ENCODE data around the gene POLG2. TPM values are rescaled to one million over a fixed set of nuclear protein-coding genes. Genes with fewer than 3 reads are reported as not detected.

The POLG2 gene
- total RNA-seq (2021; fragmentation: NEBNext Ultra II Directional; extraction: Animal tissue kit (Norgen Biotek cat#: 25700)) (30.9 and 34.3 TPM in 2 replicates), polyA plus RNA-seq (2011; rRNA removed) (8.2 and 9.7 TPM in 2 replicates), polyA minus RNA-seq (2011; rRNA and poly(A)+ RNA removed) (8.1 and 11.1 TPM in 2 replicates)
- polyA plus RNA-seq (2011; cell fraction: cytosol; rRNA removed): 14.6 TPM
- polyA plus RNA-seq (2011; cell fraction: nucleus; rRNA removed): 13.3 TPM
- 21.2 to 31.3 TPM (median 22.1 TPM) in 4 replicates for polyA plus RNA-seq (2012, experiment 1 of 2)
- polyA plus RNA-seq (2012, experiment 2 of 2): 3.2 TPM
- 20.8 TPM for polyA plus RNA-seq (2013, experiment 1 of 2)
- polyA plus RNA-seq (2013, experiment 2 of 2): 18.3 TPM
- 11.4 TPM for polyA minus RNA-seq (2011; cell fraction: cytosol; rRNA and poly(A)+ RNA removed)
- 25.4 TPM for polyA minus RNA-seq (2011; cell fraction: nucleus; rRNA and poly(A)+ RNA removed)
- long read RNA-seq, experiment 1, transcript POLG2-201 (8 exons, 1,564 nt): major isoform, 7 of 8 reads
- long read RNA-seq, experiment 1, partial matches to known transcripts: 1 of 8 reads
- long read RNA-seq, experiment 1, other reads (novel, unspliced or antisense): 0 of 8 reads
- long read RNA-seq, experiment 2, transcript POLG2-201 (8 exons, 1,564 nt): major isoform, 27 of 36 reads
- long read RNA-seq, experiment 2, partial matches to known transcripts: 3 of 36 reads
- long read RNA-seq, experiment 2, other reads (novel, unspliced or antisense): 5 of 36 reads

GRCh38 chr17:64496786-64497564, at the start of gene POLG2:
POLG2 (minus strand) TSS chr17:64497054; CDS start chr17:64496968, 86 bp downstream.
- CTCF ChIA-PET (ENCODE audit: partially characterized antibody): interaction anchor here (1.1 to 4.6 kb wide), 6 partner anchors 10 to 187 kb away, joined by 3 to 29 read pairs (median 4); partner anchors contain the start of genes CEP95 and DDX5
- Histone ChIP-seq H2BK20ac (ENCODE audit: low read length) (no peak within 1 kb of the TSS), H3K23ac (ENCODE audit: insufficient read length) (no peak within 1 kb of the TSS), H2AFZ (ENCODE audit: low read length) (peak within 1 kb of the TSS; percentile 87), H4K20me1 (replicated peaks in 1 of 2; ENCODE audit: control insufficient read depth in 1 of 2, insufficient read depth in 2 of 2, low read length in 2 of 2) (peaks cover 7 to 13% of the 10 kb centered on the region in 2 experiments), H2BK15ac (ENCODE audit: low read length) (no peak within 1 kb of the TSS), H2BK5ac (ENCODE audit: low read depth, low read length) (peak within 1 kb of the TSS; percentile 72), H3K56ac (replicated peaks; ENCODE audit: insufficient read length, low read depth, low read length) (peak within 1 kb of the TSS; percentile 42), H3K9ac (replicated peaks in 1 of 4; ENCODE audit: extremely low read depth in 1 of 4, low read depth in 3 of 4, low read length in 3 of 4) (peak within 1 kb of the TSS in 3 of 4 experiments; percentile 46 to 76 (median 57); a peak in 6 of 7 replicates), H3K36me3 (ENCODE audit: control insufficient read depth in 2 of 4, insufficient read depth in 4 of 4, low read length in 3 of 4) (peaks cover 26 to 58% (median 38%) of the 10 kb centered on the region in 4 experiments), H3K9me3 (ENCODE audit: insufficient read depth in 2 of 2, low read depth in 1 of 2, low read length in 1 of 2) (no peaks in the 10 kb centered on the region), H4K8ac (ENCODE audit: extremely low read depth, insufficient read depth, low read length) (peak within 1 kb of the TSS; percentile 71), H3K79me2 (ENCODE audit: control insufficient read depth in 1 of 2, insufficient read depth in 2 of 2, low read length in 2 of 2) (peaks cover 10 to 52% of the 10 kb centered on the region in 2 experiments), H2AK5ac (ENCODE audit: low read depth, low read length) (no peak within 1 kb of the TSS), H3K27me3 (replicated peaks in 1 of 4; ENCODE audit: control insufficient read depth in 3 of 4, extremely low read depth in 1 of 4, insufficient read depth in 3 of 4, low read length in 3 of 4) (no peaks in the 10 kb centered on the region), H3K4ac (replicated peaks; ENCODE audit: insufficient read length, low read depth, low read length) (no peak within 1 kb of the TSS), H3K4me1 (replicated peaks in 1 of 4; ENCODE audit: control insufficient read depth in 3 of 4, insufficient read depth in 4 of 4, low read length in 3 of 4) (peaks cover 0 to 7% (median 3%) of the 10 kb centered on the region in 4 experiments; a peak in 5 of 7 replicates), H3K4me2 (ENCODE audit: insufficient read depth in 1 of 2, low read depth in 2 of 2, low read length in 2 of 2) (peak within 1 kb of the TSS; percentile 83 to 92), H3K23me2 (ENCODE audit: low read depth, low read length) (peaks cover 6% of the 10 kb centered on the region), H4K91ac (replicated peaks; ENCODE audit: insufficient read length, low read length) (peak within 1 kb of the TSS; percentile 69), H3K14ac (ENCODE audit: insufficient read length) (no peak within 1 kb of the TSS), H4K5ac (ENCODE audit: insufficient read length, low read depth, low read length) (peak within 1 kb of the TSS; percentile 87), H2BK120ac (replicated peaks; ENCODE audit: low read depth, low read length) (no peak within 1 kb of the TSS), H3K4me3 (ENCODE audit: extremely low read depth in 1 of 4, insufficient read depth in 2 of 4, low read depth in 3 of 4, low read length in 4 of 4) (peak within 1 kb of the TSS; percentile 67 to 92 (median 80)), H3K18ac (ENCODE audit: extremely low read depth, low read length) (peak within 1 kb of the TSS; percentile 90), H3K27ac (ENCODE audit: low read depth, low read length) (peak within 1 kb of the TSS; percentile 85), H2BK12ac (ENCODE audit: low read depth, low read length) (no peak within 1 kb of the TSS), H3K79me1 (ENCODE audit: low read depth, low read length) (peaks cover 6% of the 10 kb centered on the region)
- WGBS, 2 experiments (ENCODE audit: extremely low coverage in 1 of 2, insufficient coverage in 1 of 2, insufficient read length in 1 of 2, insufficient replicate concordance in 2 of 2, low coverage in 1 of 2, low lambda C conversion rate in 2 of 2, missing lambda C conversion rate in 1 of 2): 1% methylated on average over 47 of the region's 50 CpGs; no CpG with 5 or more reads in 1 of the 2 experiments
- FAIRE-seq (no peak), DNase-seq (ENCODE audit: low read depth in 1 of 2, low spot score in 2 of 2) (peak; percentile 73 to 94)
- POLR2A ChIA-PET (ENCODE audit: partially characterized antibody): interaction anchor here (1.0 to 11.8 kb wide), 25 partner anchors 8 to 352 kb away, joined by 3 to 320 read pairs (median 5); partner anchors contain the start of genes CEP95, DDX5 and SMURF2
- TF ChIP-seq CTCF (IDR thresholded peaks at IDR 0.05; ENCODE audit: control extremely low read depth in 1 of 3, insufficient read depth in 1 of 3, low read depth in 1 of 3, low read length in 3 of 3) (peak; percentile 33 to 65 (median 51); a peak in 3 of 4 replicates), RBBP5 (IDR thresholded peaks at IDR 0.05; ENCODE audit: borderline replicate concordance, low read depth, low read length) (peak; percentile 77; the same call in 1 of the 2 replicates), RAD21 (IDR thresholded peaks at IDR 0.05 in 1 of 2, conservative IDR thresholded peaks at IDR 0.05 in 1 of 2; ENCODE audit: low read depth in 2 of 2, low read length in 2 of 2) (peak; percentile 38 to 41; a peak in 3 of 4 replicates), CHD2 (IDR thresholded peaks at IDR 0.05; ENCODE audit: low read length) (peak; percentile 59; the same call in 1 of the 2 replicates)
